ENCODE results near the gene DUOXA2. TPM values are rescaled to one million over a fixed set of nuclear protein-coding genes. Genes with fewer than 3 reads are reported as not detected.

The DUOXA2 gene
- total RNA-seq, 1 experiment from 2014 or later = not detected

DNA sequence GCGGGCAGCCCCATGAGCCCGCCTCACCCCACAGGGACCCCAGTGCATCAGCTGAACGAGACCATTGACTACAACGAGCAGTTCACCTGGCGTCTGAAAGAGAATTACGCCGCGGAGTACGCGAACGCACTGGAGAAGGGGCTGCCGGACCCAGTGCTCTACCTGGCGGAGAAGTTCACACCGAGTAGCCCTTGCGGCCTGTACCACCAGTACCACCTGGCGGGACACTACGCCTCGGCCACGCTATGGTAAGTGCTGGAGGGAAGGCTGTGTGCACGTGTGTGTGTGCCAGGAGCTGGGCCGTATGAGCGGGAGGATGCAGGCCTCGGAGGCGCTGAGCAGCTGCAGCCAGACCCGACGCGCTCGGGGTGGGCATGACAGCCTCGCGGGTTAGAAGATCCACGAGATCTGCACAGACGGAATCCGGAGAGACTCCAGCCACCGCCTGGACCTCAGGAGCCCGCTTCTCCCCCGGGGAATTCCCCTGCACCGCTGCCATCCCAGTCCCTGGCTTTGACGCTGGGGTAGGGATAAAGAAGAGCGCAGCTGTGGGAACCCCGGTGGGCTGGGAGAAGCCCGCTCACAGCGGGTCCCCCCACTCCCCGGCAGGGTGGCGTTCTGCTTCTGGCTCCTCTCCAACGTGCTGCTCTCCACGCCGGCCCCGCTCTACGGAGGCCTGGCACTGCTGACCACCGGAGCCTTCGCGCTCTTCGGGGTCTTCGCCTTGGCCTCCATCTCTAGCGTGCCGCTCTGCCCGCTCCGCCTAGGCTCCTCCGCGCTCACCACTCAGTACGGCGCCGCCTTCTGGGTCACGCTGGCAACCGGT, 2.6 kb downstream of the DUOXA2 start:
- Histone ChIP-seq H3K4me1 (ENCODE audit: control insufficient read depth, insufficient read depth, low read length) (peaks cover 14% of the 10 kb centered on the region), H3K4me3 (ENCODE audit: low read depth in 2 of 2, low read length in 2 of 2) (no peak overlapping the region), H3K36me3 (ENCODE audit: control insufficient read depth, insufficient read depth, low read length) (no peaks in the 10 kb centered on the region), H3K9me3 (ENCODE audit: control insufficient read depth, insufficient read depth, low read depth, low read length) (no peaks in the 10 kb centered on the region), H3K27ac (ENCODE audit: low read length) (no peak overlapping the region), H3K27me3 (ENCODE audit: control insufficient read depth, insufficient read depth, low read length) (peaks cover 21% of the 10 kb centered on the region)
- no TSS peak for BruUV-seq (replicated peaks)
- no peak for TF ChIP-seq REST (IDR thresholded peaks at IDR 0.05; ENCODE audit: insufficient read depth in 1 of 2, low read depth in 2 of 2, low read length in 1 of 2)
- TF ChIP-seq TCF7L2 (IDR thresholded peaks at IDR 0.05; ENCODE audit: low read depth, low read length) = no peak
- no peak for TF ChIP-seq SIN3A (IDR thresholded peaks at IDR 0.05; ENCODE audit: borderline replicate concordance, insufficient read depth, low read depth, low read length)
- no peak for TF ChIP-seq POLR2AphosphoS5 (IDR thresholded peaks at IDR 0.05; ENCODE audit: low read depth, low read length)
- TF ChIP-seq, protein P1, sequence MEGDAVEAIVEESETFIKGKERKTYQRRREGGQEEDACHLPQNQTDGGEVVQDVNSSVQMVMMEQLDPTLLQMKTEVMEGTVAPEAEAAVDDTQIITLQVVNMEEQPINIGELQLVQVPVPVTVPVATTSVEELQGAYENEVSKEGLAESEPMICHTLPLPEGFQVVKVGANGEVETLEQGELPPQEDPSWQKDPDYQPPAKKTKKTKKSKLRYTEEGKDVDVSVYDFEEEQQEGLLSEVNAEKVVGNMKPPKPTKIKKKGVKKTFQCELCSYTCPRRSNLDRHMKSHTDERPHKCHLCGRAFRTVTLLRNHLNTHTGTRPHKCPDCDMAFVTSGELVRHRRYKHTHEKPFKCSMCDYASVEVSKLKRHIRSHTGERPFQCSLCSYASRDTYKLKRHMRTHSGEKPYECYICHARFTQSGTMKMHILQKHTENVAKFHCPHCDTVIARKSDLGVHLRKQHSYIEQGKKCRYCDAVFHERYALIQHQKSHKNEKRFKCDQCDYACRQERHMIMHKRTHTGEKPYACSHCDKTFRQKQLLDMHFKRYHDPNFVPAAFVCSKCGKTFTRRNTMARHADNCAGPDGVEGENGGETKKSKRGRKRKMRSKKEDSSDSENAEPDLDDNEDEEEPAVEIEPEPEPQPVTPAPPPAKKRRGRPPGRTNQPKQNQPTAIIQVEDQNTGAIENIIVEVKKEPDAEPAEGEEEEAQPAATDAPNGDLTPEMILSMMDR (IDR thresholded peaks at IDR 0.05) = no peak
- intact Hi-C loops (cut with micrococcal nuclease; ENCODE audit: unreplicated experiment) (no loop called here), in situ Hi-C loops (cut with HindIII; ENCODE audit: low pct_unique_long_range_greater_than_20kb, low sequenced_read_pairs) (no loop called here)
- CTCF ChIA-PET = interaction anchor here (1.1 kb wide), 1 partner anchor 10 kb away, joined by 4 read pairs; no protein-coding TSS in a partner anchor
- ATAC-seq (no peak), DNase-seq (ENCODE audit: low read depth, low spot score) (no peak)
- POLR2A ChIA-PET = no interaction called here

GRCh38 chr15:45117308-45118130, 3.4 kb downstream of the DUOXA2 start:
- in situ Hi-C loops (cut with HindIII; ENCODE audit: low pct_unique_long_range_greater_than_20kb, low sequenced_read_pairs) (no loop called here), intact Hi-C loops (cut with micrococcal nuclease; ENCODE audit: unreplicated experiment) (no loop called here)
- Histone ChIP-seq H3K9me3 (ENCODE audit: control insufficient read depth, insufficient read depth, low read depth, low read length) (no peaks in the 10 kb centered on the region), H3K4me3 (ENCODE audit: low read depth in 2 of 2, low read length in 2 of 2) (no peak overlapping the region), H3K27ac (ENCODE audit: low read length) (no peak overlapping the region), H3K36me3 (ENCODE audit: control insufficient read depth, insufficient read depth, low read length) (no peaks in the 10 kb centered on the region), H3K27me3 (ENCODE audit: control insufficient read depth, insufficient read depth, low read length) (peaks cover 15% of the 10 kb centered on the region; the same call in 1 of the 2 replicates), H3K4me1 (ENCODE audit: control insufficient read depth, insufficient read depth, low read length) (peaks cover 9% of the 10 kb centered on the region)
- ATAC-seq = peak; percentile 35
- POLR2A ChIA-PET = no interaction called here
- TF ChIP-seq REST (IDR thresholded peaks at IDR 0.05; ENCODE audit: insufficient read depth in 1 of 2, low read depth in 2 of 2, low read length in 1 of 2) (no peak), POLR2AphosphoS5 (IDR thresholded peaks at IDR 0.05; ENCODE audit: low read depth, low read length) (no peak), TCF7L2 (IDR thresholded peaks at IDR 0.05; ENCODE audit: low read depth, low read length) (no peak), SIN3A (IDR thresholded peaks at IDR 0.05; ENCODE audit: borderline replicate concordance, insufficient read depth, low read depth, low read length) (no peak)
- TF ChIP-seq, protein P1 (IDR thresholded peaks at IDR 0.05) = no peak
- CTCF ChIA-PET = interaction anchor here (0.6 to 1.6 kb wide), 14 partner anchors 9 to 162 kb away, joined by 3 to 9 read pairs (median 3); no protein-coding TSS in a partner anchor
- no TSS peak for BruUV-seq (replicated peaks)
- no peak for DNase-seq (ENCODE audit: low read depth, low spot score)

Measured in Panc1 (cell line).